Astrocyte (in vitro differentiated cells and primary cell): ENCODE results near the gene COL9A3. TPM values are rescaled to one million over a fixed set of nuclear protein-coding genes. Genes with fewer than 3 reads are reported as not detected.

Experiments used
- DNase-seq: peaks from one replicate; pipeline ENCODE4 v3.0.0-alpha.2; 2010; ENCODE audit warnings: low read depth
- FAIRE-seq: peaks from 2 replicates; lab custom pipeline; 2011; peaks lifted over from hg19 to GRCh38; lab: Jason Lieb, UNC
- H2AFZ ChIP-seq: 2 replicates; pipeline ENCODE4 v1.6.0; 2012; ENCODE audit warnings: low read depth, low read length, inconsistent platforms
- H3K27ac ChIP-seq: 2 replicates; pipeline ENCODE4 v1.5.1; 2011; ENCODE audit warnings: low read depth, low read length, inconsistent platforms
- H3K27me3 ChIP-seq: 2 replicates; pipeline ENCODE4 v1.6.0; 2011; ENCODE audit warnings: low read length, inconsistent platforms; ENCODE audit not compliant: insufficient read depth
- H3K36me3 ChIP-seq: 2 replicates; pipeline ENCODE4 v1.5.1; 2011; ENCODE audit warnings: low read length, inconsistent platforms; ENCODE audit not compliant: insufficient read depth
- H3K4me1 ChIP-seq: 2 replicates; pipeline ENCODE4 v1.5.1; 2011; ENCODE audit warnings: low read length, inconsistent platforms; ENCODE audit not compliant: insufficient read depth
- H3K4me2 ChIP-seq: 2 replicates; pipeline ENCODE4 v1.6.0; 2012; ENCODE audit warnings: low read length, inconsistent platforms
- H3K4me3 ChIP-seq: 2 replicates; pipeline ENCODE4 v1.5.1; 2011; ENCODE audit warnings: low read depth, mild to moderate bottlenecking, low read length, inconsistent platforms; ENCODE audit not compliant: insufficient read depth
- H3K79me2 ChIP-seq: 2 replicates; pipeline ENCODE4 v1.6.0; 2012; ENCODE audit warnings: mild to moderate bottlenecking, low read length, inconsistent platforms; ENCODE audit not compliant: insufficient read depth
- H3K9ac ChIP-seq: 2 replicates; pipeline ENCODE4 v1.6.0; 2012; ENCODE audit warnings: mild to moderate bottlenecking, low read length, inconsistent platforms
- H3K9me3 ChIP-seq: 2 replicates; pipeline ENCODE4 v1.5.1; 2012; ENCODE audit warnings: low read depth, mild to moderate bottlenecking, low read length, inconsistent platforms; ENCODE audit not compliant: insufficient read depth
- H4K20me1 ChIP-seq: 2 replicates; pipeline ENCODE4 v1.6.0; 2012; ENCODE audit warnings: low read length, inconsistent platforms; ENCODE audit not compliant: insufficient read depth
- H3K27ac Mint-ChIP-seq: one replicate; pipeline ENCODE4 v1.8.0; 2021; ENCODE audit warnings: mild to moderate bottlenecking, mixed read lengths; ENCODE audit not compliant: unreplicated experiment
- H3K27me3 Mint-ChIP-seq: one replicate; pipeline ENCODE4 v1.8.0; 2021; ENCODE audit warnings: low read depth, mixed read lengths; ENCODE audit not compliant: unreplicated experiment
- H3K36me3 Mint-ChIP-seq: one replicate; pipeline ENCODE4 v1.8.0; 2021; ENCODE audit warnings: low read depth, mixed read lengths; ENCODE audit not compliant: unreplicated experiment
- H3K4me1 Mint-ChIP-seq: one replicate; pipeline ENCODE4 v1.8.0; 2021; ENCODE audit warnings: low read depth, mixed read lengths; ENCODE audit not compliant: unreplicated experiment
- H3K4me3 Mint-ChIP-seq: one replicate; pipeline ENCODE4 v1.8.0; 2021; ENCODE audit warnings: mild to moderate bottlenecking, moderate library complexity, mixed read lengths; ENCODE audit not compliant: unreplicated experiment
- H3K9me3 Mint-ChIP-seq: one replicate; pipeline ENCODE4 v1.8.0; 2021; ENCODE audit warnings: mild to moderate bottlenecking, mixed read lengths; ENCODE audit not compliant: unreplicated experiment
- EZH2 ChIP-seq: IDR thresholded peaks from 2 replicates; pipeline ENCODE4 v1.6.1; 2012; ENCODE audit warnings: mild to moderate bottlenecking, low read length, inconsistent platforms; ENCODE audit not compliant: insufficient read depth
- total RNA-seq: library from RNA; stranded (reverse); gene quantifications from 2 replicates; pipeline ENCODE4 v1.2.1, GENCODE V29; 2021
- TF ChIP-seq, protein P1 (sequence below): IDR thresholded peaks from 2 replicates; pipeline ENCODE4 v1.5.1; 2011; ENCODE audit warnings: low read depth, mild to moderate bottlenecking, inconsistent platforms, low read length, moderate library complexity; ENCODE audit not compliant: insufficient read depth

Gene COL9A3
- total RNA-seq, 1 donor from 2014 or later = 43.0 TPM

GRCh38 chr20:62820208-62820961 lies 3.5 kb downstream of the COL9A3 start:
- H3K79me2 ChIP-seq = no peaks in the 10 kb centered on the region
- no peaks in the 10 kb centered on the region for H3K36me3 Mint-ChIP-seq
- no peaks in the 10 kb centered on the region for H3K9me3 ChIP-seq
- TF ChIP-seq, protein P1, sequence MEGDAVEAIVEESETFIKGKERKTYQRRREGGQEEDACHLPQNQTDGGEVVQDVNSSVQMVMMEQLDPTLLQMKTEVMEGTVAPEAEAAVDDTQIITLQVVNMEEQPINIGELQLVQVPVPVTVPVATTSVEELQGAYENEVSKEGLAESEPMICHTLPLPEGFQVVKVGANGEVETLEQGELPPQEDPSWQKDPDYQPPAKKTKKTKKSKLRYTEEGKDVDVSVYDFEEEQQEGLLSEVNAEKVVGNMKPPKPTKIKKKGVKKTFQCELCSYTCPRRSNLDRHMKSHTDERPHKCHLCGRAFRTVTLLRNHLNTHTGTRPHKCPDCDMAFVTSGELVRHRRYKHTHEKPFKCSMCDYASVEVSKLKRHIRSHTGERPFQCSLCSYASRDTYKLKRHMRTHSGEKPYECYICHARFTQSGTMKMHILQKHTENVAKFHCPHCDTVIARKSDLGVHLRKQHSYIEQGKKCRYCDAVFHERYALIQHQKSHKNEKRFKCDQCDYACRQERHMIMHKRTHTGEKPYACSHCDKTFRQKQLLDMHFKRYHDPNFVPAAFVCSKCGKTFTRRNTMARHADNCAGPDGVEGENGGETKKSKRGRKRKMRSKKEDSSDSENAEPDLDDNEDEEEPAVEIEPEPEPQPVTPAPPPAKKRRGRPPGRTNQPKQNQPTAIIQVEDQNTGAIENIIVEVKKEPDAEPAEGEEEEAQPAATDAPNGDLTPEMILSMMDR = no peak
- TF ChIP-seq EZH2 = no peak
- peaks cover 20% of the 10 kb centered on the region for H3K4me1 Mint-ChIP-seq
- H3K4me2 ChIP-seq = no peak overlapping the region
- H4K20me1 ChIP-seq = no peaks in the 10 kb centered on the region
- peaks cover 15% of the 10 kb centered on the region for H3K27me3 ChIP-seq
- H3K9me3 Mint-ChIP-seq = no peaks in the 10 kb centered on the region
- no peak overlapping the region for H3K4me3 Mint-ChIP-seq
- DNase-seq (no peak), FAIRE-seq (no peak)
- no peak overlapping the region for H3K9ac ChIP-seq
- H3K27ac Mint-ChIP-seq = no peak overlapping the region
- no peak overlapping the region for H3K27ac ChIP-seq
- peaks cover 37% of the 10 kb centered on the region for H3K4me1 ChIP-seq
- no peak overlapping the region for H3K4me3 ChIP-seq
- H3K27me3 Mint-ChIP-seq = peaks cover 2% of the 10 kb centered on the region
- no peaks in the 10 kb centered on the region for H3K36me3 ChIP-seq
- H2AFZ ChIP-seq = no peak overlapping the region

GRCh38 chr20:62820962-62821725 lies 4.3 kb downstream of the COL9A3 start:
- Histone ChIP-seq H3K9ac (no peak overlapping the region), H3K4me1 (peaks cover 30% of the 10 kb centered on the region), H3K27me3 (peaks cover 10% of the 10 kb centered on the region), H3K27ac (no peak overlapping the region), H3K4me2 (no peak overlapping the region), H3K36me3 (no peaks in the 10 kb centered on the region), H3K4me3 (no peak overlapping the region), H2AFZ (no peak overlapping the region), H3K79me2 (no peaks in the 10 kb centered on the region), H3K9me3 (no peaks in the 10 kb centered on the region), H4K20me1 (no peaks in the 10 kb centered on the region)
- TF ChIP-seq, protein P1 = no peak
- no peak for TF ChIP-seq EZH2
- DNase-seq (no peak), FAIRE-seq (no peak)
- Mint-ChIP-seq H3K27ac (no peak overlapping the region), H3K4me1 (peaks cover 12% of the 10 kb centered on the region), H3K9me3 (no peaks in the 10 kb centered on the region), H3K4me3 (no peak overlapping the region), H3K27me3 (peaks cover 2% of the 10 kb centered on the region), H3K36me3 (no peaks in the 10 kb centered on the region)
